Suppressor macrophage treated with lipopolysaccharide for 1 hour (primary cell): ENCODE measurements around the gene SRP68.
"Not testable (repeated sequence)": the region's sequence is repeated elsewhere in the genome, so short reads cannot be mapped to it uniquely, and the experiment has no call there.

Source experiments
- DNase-seq, 3 donors: peaks; one replicate each; pipeline ENCODE4 v3.0.0-alpha.2; 2020 to 2022

SRP68 gene

DNA sequence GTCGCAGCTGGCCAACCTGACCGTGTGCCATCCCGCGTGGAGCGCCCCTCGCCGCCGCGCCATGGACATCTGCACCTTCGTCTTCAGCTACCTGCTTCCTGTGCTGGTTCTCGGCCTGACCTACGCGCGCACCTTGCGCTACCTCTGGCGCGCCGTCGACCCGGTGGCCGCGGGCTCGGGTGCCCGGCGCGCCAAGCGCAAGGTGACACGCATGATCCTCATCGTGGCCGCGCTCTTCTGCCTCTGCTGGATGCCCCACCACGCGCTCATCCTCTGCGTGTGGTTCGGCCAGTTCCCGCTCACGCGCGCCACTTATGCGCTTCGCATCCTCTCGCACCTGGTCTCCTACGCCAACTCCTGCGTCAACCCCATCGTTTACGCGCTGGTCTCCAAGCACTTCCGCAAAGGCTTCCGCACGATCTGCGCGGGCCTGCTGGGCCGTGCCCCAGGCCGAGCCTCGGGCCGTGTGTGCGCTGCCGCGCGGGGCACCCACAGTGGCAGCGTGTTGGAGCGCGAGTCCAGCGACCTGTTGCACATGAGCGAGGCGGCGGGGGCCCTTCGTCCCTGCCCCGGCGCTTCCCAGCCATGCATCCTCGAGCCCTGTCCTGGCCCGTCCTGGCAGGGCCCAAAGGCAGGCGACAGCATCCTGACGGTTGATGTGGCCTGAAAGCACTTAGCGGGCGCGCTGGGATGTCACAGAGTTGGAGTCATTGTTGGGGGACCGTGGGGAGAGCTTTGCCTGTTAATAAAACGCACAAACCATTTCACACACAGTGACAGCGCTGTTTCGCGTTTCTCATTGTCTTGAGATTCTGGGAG, 4.7 kb upstream of the SRP68 start:
- DNase-seq = peak; percentile 37 to 54 (median 37)

DNA sequence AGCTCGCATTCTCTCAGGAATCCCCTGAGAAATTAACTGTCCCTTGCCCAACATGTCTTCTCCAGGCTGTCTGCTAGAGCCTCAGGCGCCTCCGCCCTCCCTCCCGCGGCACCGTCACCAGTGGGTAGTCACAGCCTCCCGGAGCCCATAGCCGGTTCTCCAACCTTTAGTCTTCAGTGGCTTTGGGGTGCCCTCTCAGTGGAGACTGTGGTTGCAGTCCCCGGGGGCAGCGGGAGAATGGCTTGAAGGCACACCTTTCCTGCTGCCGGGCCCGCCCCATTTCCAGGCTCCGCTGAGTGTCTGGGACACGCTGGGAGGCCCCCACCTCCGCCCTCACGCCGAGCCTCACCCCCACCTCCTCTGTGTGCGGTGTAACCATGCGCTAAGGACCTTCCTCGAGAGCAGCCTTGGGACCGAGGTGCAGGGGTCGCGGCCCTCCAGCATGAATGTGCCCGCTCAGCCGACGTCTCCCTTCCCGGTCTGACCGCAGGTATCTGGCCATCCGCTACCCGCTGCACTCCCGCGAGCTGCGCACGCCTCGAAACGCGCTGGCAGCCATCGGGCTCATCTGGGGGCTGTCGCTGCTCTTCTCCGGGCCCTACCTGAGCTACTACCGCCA, 3.9 kb upstream of the SRP68 start:
- DNase-seq = no peak

DNA sequence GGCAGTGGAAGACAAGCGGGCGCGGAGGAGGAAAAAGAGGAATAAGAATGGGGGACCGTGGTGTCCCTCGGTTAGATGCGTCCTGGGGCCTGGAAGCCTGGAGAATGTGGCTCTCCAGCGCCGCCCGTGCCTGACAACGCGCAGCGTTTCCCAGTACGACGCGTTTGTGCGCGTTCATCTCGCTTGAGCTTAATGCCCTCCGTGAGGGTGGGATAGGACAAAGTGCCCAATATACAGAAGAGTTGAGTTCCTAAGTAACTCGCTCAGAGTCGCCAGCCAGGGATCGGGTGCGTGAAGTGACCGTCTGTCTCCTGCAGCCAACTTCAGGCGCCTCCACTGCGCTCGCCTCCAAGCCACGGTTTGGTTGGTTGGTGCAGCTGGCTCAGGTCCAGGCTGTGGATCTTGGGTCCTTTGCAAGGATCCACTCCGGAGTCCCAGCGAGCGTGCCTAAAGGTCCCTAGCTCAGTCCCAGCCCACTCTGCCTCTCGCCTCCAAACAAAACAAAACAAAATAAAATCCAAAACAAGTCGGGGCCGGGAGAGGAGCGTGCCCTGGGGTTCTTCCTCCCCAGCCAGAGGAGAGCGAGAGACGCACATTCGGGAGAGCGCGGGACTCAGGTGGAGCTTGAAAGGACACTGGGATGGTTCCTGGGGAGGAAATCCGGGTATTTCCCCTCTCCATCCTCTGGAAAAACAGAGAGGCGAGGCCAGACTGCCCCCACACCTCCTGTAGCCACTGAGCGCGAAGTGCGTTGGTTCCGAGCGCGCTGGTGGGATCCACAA, 3.2 kb upstream of the SRP68 start:
- DNase-seq = peak; percentile 44 to 68 (median 57)

DNA sequence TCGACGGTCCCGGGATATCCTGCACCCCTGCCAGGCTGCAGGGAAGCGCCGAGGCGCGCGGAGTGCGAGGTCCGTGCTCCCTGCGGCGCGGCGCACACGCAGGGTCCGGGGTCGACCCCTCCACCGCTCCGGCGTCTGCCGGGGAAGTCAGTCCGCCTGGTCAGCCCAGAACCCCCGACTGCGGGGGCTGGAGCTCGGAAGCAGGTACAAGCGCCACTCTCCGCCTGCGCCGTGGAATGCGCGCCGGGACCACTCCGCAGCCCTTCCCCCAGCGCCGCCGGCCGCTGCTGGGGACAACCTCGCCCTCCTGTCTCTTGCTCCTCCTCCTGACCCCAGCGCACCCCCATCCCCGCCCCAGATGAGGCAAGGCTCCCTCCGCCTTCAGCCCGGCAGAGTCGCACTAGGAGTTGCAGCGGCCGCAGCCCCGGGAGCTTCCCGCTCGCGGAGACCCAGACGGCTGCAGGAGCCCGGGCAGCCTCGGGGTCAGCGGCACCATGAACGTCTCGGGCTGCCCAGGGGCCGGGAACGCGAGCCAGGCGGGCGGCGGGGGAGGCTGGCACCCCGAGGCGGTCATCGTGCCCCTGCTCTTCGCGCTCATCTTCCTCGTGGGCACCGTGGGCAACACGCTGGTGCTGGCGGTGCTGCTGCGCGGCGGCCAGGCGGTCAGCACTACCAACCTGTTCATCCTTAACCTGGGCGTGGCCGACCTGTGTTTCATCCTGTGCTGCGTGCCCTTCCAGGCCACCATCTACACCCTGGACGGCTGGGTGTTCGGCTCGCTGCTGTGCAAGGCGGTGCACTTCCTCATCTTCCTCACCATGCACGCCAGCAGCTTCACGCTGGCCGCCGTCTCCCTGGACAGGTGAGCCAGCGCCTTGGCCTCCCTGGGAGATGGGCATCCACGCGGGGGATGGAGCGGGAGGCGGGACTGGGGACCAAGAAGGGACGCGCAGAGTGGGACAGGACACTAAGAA, 2.4 kb upstream of the SRP68 start, which contains the start of gene GALR2:
Gene GALR2, plus strand, starts transcription at position 392 of the 974 bp plus-strand sequence. Its CDS starts 103 bp downstream, at position 495.
- peak in 1 of 3 donors; percentile 43 for DNase-seq

DNA sequence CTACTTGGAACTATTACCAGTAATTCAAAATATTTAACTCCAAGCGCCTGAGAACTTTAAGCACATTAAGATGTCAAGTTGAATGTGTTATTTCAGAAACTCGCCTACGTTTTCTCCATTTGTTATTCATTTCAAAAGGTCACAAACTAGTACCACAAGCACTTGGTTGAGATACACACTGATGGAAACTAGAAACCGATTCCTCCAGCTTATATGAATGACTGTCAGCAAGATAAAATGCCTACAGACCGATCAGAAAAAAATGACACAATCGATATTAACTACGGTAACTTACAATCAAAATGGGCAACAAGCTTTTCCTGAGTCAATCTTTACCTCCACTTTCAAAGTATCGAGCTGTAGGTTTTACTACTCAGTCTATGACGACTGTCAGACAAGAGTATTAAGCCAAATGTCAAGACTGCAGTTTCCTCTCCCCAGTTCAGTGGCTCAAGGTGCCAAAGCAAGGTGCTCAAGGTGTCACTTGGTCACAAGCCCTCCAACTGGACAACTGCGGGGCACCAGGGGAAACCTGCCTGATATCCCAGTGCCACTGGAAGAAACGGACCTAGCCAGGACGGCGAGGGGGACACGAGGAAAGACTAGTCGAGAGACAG, 678 bp downstream of the SRP68 start:
- no peak for DNase-seq

DNA sequence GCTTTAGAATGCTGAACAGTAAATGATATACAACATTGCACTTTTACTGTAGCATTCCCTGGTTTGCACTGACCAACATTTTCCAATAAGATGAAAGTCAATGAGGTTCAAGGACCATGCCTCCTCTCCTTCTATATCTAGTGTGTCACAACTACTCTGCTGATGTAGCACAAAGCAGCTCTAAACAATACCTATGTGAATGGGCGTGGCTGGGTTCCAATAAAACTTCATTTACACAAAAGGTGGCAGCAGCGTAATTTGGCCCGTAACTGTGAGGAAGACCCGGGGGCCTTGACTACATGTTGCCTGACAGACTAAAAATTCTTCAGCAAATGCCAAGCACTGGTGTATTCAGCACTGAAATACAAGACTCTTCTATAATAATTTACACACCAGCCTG, 6.5 kb downstream of the SRP68 start:
- no peak for DNase-seq

DNA sequence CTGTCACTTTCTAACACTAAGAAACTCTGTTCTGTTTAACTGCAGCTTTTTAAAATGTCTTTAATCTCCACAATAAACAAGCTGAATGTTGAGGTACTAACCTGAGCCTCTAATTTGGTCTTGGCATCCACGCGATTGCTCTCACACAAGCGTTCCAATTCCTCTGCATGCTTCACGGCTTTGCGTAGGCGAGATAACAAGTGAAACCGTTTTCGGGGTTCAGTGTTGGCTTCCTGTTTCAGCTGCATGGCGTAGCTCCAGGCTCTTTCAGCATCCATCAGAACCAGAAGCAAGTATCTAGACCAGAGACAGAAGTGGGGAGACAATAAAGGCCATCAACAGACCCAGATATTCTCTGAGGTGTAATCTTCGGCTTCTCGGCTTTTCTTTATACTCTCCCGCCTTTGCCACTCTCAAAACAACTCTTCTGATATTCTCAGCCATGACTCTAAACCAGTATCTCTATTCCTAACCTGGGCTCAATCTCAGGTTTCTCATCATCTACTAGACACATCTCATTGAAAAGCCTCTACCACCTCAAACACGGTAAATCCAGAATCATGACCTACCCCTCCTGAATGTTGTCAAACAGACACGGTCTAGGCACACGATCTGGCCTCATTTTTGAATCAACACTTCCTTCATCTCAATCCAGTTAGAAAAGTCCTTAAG, 8.3 kb downstream of the SRP68 start:
- no peak for DNase-seq

DNA sequence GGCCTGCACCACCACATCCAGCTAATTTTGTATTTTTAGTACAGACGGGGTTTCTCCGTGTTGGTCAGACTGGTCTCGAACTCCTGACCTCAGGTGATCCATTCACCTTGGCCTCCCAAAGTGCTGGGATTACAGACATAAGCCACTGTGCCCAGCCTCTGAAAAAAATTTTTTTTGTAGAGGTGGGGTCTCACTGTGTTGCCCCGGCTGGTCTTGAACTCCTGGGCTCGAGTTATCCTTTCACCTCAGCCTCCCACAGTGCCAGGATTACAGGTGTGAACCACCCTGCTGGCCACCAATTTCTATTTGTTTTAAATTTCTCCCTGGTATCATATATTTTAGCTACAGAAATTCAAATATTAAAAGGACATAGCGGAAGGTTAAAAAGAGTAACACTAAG, 14.1 kb downstream of the SRP68 start:
- not testable (repeated sequence) for DNase-seq

DNA sequence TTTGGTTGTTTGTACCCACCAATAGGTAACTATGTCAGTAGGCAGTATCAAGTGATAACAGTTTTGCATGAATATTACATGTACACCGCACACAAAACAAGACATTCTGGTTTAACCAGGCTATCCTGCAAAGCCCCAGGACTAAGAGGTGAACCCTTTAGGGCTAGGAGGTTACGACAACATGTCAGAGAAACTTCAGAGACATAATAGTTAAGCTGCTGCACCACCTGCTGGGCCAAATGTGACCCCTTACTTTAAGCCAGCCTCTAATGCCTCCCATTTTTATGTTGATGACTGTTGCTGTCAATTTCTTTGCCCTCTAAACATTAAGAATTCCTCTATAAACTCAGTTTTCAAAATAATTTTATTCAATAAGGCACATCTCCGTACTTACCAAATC, 15.4 kb downstream of the SRP68 start:
- no peak for DNase-seq

DNA sequence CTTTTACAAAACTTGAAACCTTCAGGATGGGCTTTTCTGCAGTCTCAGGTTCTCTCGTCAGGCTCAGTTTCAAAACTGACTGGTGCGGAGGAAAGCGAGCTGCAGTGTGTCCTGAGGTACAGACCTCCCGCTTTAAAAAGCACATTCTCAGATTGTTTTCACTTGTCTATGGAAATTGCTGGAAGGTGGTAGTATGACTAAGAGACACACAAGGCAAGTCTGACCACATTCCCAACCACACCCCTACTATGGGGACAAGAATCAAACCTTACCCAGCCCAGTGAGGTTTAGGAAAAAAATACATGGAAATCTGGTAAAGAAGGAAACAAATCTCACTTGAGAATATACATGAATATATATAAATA, 18.2 kb downstream of the SRP68 start:
- DNase-seq = no peak

DNA sequence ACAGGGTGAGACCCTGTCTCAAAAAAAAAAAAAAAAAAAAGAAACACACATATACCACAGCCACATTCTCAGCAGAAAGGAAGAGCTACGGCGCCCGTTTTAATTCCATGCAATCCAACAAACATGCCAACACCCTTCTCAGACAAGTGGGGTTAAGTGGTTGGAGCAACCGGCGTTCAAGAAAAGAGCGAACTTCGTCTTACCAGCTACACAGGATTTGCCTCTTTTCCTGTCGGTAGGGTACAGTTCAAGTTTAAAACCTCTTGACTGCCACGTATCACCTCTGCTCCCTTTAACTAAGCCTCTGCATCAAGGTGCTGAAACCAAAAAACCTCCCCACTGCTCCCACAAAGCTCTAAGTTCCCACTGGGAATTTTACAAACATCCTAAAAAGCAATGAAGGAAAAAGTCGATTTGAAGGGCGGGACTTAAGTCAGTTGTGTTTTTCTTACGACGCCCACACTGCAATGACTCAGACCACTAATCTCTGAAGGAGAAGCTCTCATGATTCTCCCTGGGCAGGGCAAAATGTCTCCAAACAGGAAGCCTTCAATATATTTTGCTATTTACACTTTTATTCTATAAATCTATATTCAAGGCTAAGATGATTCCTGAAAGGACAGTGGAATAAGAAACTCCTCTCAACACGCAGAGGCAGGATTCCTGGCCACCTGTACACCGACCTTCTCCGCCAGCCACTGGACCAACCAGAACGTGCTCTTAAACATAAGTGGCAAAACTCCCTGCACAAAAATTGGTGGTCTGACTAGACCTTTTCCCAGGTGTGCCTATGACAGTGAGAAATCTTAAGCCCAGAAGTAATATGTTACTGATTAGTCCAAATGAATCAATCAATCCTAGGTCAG, 18.8 kb downstream of the SRP68 start:
- peak; percentile 68 to 72 (median 70) for DNase-seq

DNA sequence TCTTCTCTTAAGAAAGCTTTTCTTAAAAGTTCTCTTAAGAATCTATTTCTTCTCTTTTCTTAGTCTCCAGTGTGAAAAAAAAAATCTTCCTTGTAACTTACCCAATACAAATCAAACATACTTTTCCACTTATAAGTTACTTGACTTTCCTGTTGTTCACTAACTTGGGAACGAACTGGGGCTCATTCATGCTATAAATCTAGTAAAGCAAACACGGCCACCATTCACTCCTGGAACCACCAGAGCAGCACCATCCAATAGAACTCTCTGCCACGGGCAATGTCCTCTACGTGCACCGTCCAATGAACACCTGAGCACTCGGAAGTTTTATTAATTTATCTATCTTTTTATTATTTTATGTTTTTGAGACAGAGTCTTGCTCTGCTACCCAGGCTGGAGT, 20.8 kb downstream of the SRP68 start:
- no peak for DNase-seq

DNA sequence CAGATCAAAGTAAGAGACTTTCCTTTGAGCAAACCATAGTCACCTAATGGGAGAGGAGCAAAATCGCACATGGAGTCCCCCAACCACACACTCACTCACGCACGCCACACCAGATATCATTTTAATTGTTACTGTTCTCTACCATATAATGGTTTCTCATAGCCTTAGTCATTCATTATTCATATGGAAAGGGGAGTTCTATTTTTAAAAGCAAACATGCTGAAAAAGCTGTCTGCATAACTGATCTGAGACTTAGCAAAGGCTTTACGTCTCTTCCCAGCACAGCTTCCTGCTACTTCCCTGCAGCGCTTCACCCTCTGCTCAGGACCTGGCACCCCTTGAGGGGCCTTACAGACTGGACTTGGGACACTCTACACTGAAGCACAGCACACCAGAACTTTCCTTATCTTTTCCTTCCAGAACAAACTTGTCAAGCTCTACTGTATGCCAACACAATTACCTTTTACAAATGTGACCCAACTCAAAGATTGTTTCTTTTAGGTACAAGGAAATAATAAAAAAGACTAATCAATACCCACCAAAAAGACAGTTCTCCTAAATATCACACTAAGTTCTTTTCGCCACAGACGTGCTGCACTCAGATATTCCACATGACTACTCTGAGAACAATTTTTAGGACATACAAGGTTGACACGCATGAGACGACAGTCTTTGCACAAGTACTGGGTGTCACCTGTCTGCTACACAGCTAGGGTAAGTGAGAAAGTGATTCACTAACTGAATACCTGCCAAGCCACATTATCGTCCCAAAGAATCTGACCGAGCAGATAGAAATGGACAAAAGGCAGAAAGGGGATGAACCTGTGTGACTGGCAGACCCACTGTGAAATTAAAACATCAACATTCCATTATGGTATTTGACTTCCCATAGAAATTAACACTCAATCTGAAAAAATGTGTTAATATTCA, 21.5 kb downstream of the SRP68 start:
- no peak for DNase-seq

DNA sequence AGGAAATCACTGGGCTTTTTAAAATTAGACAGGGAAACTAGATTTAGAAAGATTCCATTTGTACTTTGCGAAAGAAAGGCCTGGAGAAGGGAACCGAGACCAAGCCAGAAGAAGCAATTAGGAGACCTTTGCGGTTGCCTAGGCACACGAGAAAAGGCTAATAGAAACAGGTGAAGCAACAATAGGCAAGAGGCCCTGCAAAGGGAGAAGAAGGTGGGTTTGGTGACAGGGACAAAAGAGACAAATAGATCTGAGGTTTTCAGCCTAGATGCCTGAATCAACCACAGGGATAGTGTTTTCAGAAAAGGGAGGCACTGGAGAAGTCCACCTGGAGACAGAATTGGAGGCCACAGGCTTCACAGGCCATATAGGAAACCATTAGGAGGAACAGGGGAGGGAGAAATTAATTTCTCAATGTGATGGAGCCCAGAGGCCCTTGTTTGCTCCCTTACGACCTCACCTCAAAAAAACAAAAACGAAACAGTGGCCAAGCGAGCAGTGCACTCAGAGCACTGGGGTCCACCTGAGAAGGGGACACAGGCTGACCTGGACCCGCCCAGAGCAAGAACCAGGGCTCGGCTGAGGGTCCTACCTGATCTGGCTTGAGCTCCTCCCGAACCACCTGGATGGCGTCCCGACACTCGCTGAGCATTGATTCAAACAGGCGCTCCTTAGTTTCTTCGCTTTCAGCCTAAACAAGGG, 22.3 kb downstream of the SRP68 start:
- peak in 1 of 3 donors; percentile 35 for DNase-seq

DNA sequence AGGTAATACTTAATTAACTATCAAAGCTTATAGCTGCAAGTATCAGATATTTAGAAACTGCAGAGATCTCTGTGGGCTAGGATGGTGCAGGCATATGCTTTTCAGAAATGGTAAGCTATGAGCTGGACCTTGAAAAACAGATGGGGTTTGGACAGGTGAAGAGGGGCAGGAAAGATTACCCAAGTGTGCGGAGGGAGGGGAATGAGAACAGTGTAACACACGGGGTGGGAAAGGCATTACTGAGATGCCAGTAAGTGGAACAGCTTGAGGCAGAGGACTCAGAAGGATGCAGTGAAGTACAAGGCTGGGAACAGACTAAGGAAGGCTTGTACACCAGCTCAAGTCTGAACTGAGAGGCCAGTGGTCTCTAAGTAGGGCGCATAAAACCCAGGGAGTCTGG, 23.1 kb downstream of the SRP68 start:
- DNase-seq = no peak

DNA sequence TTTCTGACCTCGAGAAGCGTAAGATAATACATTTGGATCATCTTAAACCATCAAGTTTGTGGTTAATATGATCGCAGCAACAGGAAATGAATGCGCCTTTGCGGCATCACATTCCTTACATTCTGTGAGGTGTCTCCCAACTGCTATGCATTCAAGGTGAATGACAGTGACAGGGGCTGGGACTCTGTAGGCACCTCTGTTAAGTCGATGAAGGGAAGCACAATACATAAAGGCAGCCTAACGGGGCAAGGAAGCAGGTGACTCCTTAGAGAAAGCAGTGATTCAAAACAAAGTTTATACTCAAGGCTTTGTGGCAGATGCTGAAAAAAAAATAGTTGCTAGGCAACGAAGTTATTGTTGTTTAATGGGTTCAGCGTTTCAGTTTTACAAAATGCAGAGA, 23.6 kb downstream of the SRP68 start:
- DNase-seq = no peak

DNA sequence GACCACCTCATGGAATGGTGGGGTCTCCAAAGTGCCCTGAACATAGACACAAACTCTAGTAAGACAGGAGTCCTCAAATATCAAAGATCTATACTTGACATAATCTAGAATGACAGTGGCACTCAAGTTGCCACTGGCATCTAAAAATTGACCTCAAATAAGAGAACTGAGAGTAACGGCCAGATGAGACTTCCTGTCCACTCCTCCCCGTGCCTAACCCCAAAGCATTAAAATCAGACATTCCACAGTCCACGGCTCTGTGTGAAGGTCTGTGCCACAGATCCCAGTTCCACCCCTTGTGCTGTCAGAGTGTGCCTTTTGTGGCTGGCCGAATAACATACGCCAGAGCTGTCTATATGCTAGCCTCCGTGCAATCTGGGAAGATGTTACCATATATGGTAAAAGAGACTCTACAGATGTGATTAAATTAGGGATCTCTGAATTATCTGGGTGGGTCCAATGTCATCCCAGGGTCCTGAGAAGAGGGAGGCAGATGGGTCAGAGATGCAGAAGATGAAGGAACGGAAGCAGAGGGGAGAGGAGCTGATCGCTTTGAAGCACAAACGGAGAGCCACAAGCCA, 24.2 kb downstream of the SRP68 start:
- no peak for DNase-seq

DNA sequence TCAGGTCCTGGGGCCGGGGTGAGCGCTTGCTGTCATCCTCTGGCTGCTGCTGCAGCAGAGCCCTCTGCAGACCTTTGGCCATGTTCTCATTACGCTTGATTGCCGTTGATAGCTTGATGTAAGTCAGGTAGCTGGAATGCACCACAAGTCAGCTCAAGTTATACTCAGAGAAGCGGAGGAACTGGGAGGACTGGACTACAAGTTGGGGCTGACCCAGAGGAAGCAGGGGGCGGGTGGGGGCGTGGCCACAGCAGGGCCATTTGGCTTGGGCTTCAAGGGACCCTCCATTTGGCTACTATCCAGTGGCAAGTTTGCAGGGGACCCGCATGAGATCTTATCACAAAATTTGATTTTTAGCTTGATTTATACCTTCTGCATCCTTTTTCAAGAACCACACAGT, 26.3 kb downstream of the SRP68 start:
- DNase-seq = peak in 1 of 3 donors; percentile 8
